ENCODE measurements around the gene TP53TG5.

Gene TP53TG5

DNA sequence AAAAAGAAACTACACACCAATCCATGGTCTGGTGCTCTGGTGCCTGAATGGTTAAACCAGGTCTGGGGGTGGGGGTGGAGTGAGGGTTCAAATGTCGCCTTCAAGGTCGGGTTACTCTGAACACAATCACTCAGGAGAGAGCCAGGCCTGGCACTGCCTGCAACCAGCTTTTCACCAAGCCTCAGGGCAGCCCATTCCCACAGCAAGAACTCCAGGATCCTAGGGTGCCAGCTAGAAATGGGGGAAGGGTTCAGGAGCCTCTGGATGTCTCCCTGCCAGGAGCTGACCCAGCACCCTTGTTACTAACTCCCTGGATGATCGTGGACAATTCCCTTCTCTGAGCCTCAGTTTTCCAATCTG lies 36.6 kb downstream of the TP53TG5 start:
- H3K4me3 ChIP-seq (ENCODE audit: low read depth, low read length), result no peak overlapping the region
- TF ChIP-seq, protein P1, sequence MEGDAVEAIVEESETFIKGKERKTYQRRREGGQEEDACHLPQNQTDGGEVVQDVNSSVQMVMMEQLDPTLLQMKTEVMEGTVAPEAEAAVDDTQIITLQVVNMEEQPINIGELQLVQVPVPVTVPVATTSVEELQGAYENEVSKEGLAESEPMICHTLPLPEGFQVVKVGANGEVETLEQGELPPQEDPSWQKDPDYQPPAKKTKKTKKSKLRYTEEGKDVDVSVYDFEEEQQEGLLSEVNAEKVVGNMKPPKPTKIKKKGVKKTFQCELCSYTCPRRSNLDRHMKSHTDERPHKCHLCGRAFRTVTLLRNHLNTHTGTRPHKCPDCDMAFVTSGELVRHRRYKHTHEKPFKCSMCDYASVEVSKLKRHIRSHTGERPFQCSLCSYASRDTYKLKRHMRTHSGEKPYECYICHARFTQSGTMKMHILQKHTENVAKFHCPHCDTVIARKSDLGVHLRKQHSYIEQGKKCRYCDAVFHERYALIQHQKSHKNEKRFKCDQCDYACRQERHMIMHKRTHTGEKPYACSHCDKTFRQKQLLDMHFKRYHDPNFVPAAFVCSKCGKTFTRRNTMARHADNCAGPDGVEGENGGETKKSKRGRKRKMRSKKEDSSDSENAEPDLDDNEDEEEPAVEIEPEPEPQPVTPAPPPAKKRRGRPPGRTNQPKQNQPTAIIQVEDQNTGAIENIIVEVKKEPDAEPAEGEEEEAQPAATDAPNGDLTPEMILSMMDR (IDR thresholded peaks at IDR 0.05; ENCODE audit: low read depth, low read length, missing control alignments), result no peak
- DNase-seq (ENCODE audit: low read depth), result no peak

DNA sequence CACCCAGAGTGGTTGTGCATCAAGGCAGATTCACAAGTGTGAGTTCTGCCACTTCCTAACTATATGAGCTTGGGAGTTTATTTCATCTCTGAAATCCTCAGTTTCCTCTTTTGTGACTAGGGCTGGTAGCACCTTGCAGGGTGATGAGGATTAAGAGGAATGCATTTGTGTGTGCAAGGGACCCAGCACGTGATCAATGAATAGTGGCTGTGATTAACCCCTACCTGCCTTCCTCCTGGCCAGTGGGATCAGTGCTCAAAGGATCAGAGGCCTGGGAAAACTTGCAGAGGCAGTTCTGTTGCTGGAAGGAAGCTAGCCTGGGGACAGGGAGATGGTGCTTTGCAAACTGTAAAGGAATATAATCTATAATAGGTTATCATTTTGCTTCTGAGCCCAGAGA lies 37.2 kb downstream of the TP53TG5 start:
- TF ChIP-seq, protein P1 (IDR thresholded peaks at IDR 0.05; ENCODE audit: low read depth, low read length, missing control alignments), result no peak
- H3K4me3 ChIP-seq (ENCODE audit: low read depth, low read length), result no peak overlapping the region
- DNase-seq (ENCODE audit: low read depth), result no peak

DNA sequence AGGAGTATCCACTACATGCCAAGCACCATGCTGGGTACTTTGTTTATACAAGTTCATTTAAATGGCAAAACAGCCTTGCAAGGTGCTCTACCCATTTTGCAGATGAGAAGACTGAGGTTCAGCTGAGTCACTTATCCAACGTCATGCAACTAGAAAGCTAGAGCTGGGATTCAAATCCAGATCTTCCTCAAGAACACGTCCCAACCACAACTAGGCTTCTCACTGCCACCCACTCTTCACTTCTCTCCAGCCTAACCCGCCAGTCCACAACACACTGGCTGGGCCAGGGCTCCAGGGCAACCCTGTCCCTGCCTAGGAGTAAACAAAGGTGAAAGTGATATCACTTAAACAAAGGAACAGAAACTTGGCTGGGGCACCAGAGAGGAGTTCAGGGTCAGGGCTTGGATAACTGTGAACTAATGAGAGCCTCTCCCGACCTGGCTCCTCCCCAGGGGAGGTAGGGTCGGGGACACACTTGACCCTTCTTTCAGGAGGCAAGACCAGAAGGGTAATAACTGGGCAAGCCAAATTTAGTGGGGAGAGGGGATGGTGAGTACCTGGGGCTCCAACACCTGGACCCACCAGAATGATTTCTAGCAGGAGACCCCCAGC lies 37.8 kb downstream of the TP53TG5 start:
- no peak for DNase-seq (ENCODE audit: low read depth)
- H3K4me3 ChIP-seq (ENCODE audit: low read depth, low read length), result no peak overlapping the region
- TF ChIP-seq, protein P1 (IDR thresholded peaks at IDR 0.05; ENCODE audit: low read depth, low read length, missing control alignments), result no peak

DNA sequence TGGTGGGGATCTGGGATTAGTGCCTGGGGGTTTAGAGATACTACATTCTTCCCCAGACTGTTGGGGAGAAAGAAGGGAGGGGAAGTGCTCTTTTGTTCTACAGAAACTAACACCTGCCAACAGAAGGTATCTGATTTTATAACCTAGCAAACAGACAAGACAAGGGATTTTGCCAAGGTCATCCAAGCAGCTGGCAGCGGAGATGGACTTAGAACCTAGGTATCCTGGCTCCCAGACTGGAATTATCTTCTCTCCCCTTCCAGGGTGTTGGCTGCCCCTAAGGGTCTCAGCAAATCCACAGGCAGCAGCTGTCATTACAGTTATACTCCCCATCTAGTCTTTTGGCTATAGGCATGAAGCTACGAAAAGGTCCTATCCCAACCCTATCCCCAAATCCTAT lies 38.3 kb downstream of the TP53TG5 start:
- TF ChIP-seq, protein P1 (IDR thresholded peaks at IDR 0.05; ENCODE audit: low read depth, low read length, missing control alignments), result no peak
- H3K4me3 ChIP-seq (ENCODE audit: low read depth, low read length), result no peak overlapping the region
- DNase-seq (ENCODE audit: low read depth), result no peak

DNA sequence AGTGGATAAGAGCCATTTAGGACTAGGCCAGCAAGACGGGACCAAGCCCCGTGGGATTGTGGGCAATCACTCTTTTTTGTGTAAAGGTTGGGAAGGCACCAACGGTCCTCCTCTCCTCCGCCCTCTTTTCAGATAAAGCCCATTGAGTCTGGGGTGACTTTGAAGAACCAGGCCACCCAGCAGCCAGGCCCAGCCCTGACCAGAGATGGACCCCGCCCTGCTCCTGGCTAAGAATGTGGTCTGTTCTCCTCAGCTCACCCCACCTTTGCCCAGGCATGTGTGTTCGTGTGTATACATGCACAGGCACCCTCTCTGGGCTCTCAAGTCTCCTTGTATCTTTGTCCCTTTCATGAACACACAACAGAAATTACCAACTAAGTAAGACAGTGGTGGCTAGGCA lies 39.0 kb downstream of the TP53TG5 start:
- TF ChIP-seq, protein P1 (IDR thresholded peaks at IDR 0.05; ENCODE audit: low read depth, low read length, missing control alignments), result no peak
- no peak overlapping the region for H3K4me3 ChIP-seq (ENCODE audit: low read depth, low read length)
- DNase-seq (ENCODE audit: low read depth), result no peak

DNA sequence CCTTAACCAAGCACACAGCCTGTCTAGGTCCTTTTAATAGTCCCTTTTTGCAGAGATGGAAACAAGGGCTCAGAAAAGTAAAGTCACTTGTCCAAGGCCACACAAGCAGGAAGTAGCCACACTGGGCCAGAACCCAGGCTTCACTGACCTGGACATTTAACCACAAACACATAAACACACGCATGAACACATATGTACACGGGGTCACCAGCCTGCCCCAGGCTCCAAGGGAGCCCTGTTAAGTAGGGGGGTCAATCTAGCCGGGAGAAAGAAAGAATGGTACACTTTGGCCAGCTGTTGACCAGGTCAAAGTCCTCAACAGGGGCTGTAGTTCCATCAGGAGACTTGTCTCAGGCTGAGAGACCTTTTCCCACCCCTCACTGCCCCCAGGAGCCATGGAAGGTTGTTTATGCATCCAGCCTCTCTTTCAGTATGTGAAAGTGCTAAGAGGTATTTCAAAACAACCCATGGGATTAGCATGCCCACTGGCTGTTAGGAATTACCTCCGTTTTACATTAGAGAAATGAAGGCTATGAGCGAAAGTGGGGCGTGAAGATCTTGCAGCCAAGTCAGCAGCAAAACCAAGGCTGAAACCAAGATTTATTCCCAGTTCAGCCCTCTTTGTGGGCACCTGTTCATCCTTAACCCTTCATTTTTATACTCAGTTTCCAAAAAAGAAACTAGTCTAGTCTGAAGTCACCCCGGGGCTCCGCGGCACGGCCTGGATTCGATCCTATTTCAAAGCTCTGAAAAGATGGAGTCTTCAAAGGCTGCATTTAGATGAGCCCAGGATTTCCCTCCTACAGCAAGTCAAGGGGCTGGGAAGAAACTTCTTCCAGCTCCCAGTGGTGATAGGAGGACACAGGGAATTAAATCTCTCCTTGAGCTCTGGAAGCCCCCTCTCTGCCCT lies 39.7 kb downstream of the TP53TG5 start:
- DNase-seq (ENCODE audit: low read depth), result no peak
- no peak overlapping the region for H3K4me3 ChIP-seq (ENCODE audit: low read depth, low read length)
- TF ChIP-seq, protein P1 (IDR thresholded peaks at IDR 0.05; ENCODE audit: low read depth, low read length, missing control alignments), result no peak

Data from GM12864 (cell line).